Transverse colon (tissue), 4 donors: ENCODE measurements around the gene RASGRP1.

Source experiments
- EP300 ChIP-seq: sonication (generic); formaldehyde crosslinking; IDR thresholded peaks from one replicate; pipeline ENCODE4 v1.6.1; 2017; ENCODE audit warnings: antibody characterized with exemption, low read depth
- POLR2A ChIP-seq: fragments of 450-650 bp; IDR thresholded peaks from one replicate; pipeline ENCODE4 v1.6.1; 2016; ENCODE audit warnings: antibody characterized with exemption, mild to moderate bottlenecking, moderate library complexity
- POLR2AphosphoS5 ChIP-seq, 3 donors: sonication (generic); formaldehyde crosslinking; IDR thresholded peaks; one replicate each; pipeline ENCODE4 v1.6.1; 2016; ENCODE audit warnings: antibody characterized with exemption in 3 of 3
- TF ChIP-seq, protein P1 (sequence below), 5 experiments: fragments of 200-600 bp in 3 of 5; fragments of 450-650 bp in 2 of 5; sonication (generic) in 3 of 5; IDR thresholded peaks; 1 replicate in 2 of 5; 2 replicates in 3 of 5; pipeline ENCODE4 v1.5.1; 2016 to 2017; ENCODE audit warnings: antibody characterized with exemption in 5 of 5, inconsistent platforms in 3 of 5, mild to moderate bottlenecking in 2 of 5, moderate library complexity in 1 of 5

DNA sequence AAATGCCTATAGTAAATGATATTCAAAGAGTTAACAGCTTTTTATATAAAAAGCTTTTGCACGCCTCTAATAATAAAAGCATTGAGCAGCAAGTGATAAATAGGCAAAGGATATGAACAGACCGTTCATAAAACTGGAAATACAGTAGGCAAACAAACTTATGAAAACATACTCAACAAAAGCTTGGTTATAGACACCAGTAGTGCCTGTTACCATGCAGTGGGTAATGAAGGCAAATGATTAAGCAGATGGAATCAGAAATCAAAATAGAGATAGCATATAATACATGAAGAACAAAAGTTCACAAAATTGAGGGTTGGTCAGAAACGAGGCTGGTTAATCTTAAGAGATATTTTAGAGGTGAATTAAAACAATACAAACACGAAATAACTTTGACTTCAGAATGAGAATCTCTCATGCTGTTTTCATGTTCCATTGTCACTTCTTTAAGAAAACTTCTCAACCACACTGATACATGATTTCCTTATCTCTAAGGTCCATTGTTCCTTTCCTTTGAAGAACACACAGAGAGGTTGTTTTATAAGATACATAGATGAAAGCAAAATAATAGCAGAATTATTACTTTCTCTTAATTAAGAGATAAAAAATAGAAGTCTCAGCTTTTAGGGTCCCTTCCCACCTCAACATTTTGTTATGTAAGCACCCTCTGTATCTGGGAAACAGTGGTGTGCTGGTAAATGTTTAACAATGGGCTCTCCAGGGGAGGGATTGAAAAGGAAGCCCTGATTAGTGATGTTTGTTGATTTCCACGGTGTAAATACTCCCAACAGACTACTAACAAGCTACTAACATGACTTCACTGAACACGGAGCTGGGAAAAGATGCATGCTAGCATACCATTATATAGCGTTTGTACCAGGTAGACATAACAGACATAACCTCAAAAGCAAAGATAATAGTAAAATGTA lies 12.6 kb downstream of the RASGRP1 start:
- TF ChIP-seq, protein P1, sequence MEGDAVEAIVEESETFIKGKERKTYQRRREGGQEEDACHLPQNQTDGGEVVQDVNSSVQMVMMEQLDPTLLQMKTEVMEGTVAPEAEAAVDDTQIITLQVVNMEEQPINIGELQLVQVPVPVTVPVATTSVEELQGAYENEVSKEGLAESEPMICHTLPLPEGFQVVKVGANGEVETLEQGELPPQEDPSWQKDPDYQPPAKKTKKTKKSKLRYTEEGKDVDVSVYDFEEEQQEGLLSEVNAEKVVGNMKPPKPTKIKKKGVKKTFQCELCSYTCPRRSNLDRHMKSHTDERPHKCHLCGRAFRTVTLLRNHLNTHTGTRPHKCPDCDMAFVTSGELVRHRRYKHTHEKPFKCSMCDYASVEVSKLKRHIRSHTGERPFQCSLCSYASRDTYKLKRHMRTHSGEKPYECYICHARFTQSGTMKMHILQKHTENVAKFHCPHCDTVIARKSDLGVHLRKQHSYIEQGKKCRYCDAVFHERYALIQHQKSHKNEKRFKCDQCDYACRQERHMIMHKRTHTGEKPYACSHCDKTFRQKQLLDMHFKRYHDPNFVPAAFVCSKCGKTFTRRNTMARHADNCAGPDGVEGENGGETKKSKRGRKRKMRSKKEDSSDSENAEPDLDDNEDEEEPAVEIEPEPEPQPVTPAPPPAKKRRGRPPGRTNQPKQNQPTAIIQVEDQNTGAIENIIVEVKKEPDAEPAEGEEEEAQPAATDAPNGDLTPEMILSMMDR (IDR thresholded peaks at IDR 0.05): no peak
- TF ChIP-seq POLR2A (no peak), POLR2AphosphoS5 (IDR thresholded peaks at IDR 0.05) (no peak), EP300 (no peak)
